Fibroblast of pulmonary artery (primary cell): ENCODE data around the gene RAB20.

Experiments
- DNase-seq: peaks from one replicate; pipeline ENCODE4 v3.0.0-alpha.2; 2010; ENCODE audit warnings: low read depth
- H3K4me3 ChIP-seq: replicated peaks from 2 replicates; pipeline ENCODE4 v1.5.1; 2011; ENCODE audit warnings: low read depth, mild to moderate bottlenecking, control low read depth, low read length, moderate library complexity
- CTCF ChIP-seq: IDR thresholded peaks from 2 replicates; pipeline ENCODE4 v1.5.1; 2011; ENCODE audit warnings: mild to moderate bottlenecking, control low read depth, low read length, inconsistent platforms; ENCODE audit errors: missing control alignments

The RAB20 gene

GRCh38 chr13:110505594-110505993 is 55.9 kb downstream of the RAB20 start:
- no peak overlapping the region for H3K4me3 ChIP-seq
- no peak for DNase-seq
- TF ChIP-seq CTCF = no peak

- no peak overlapping the region for H3K4me3 ChIP-seq
- no peak for TF ChIP-seq CTCF
- no peak for DNase-seq
Observed at GRCh38 chr13:110503979-110504499, 57.5 kb downstream of the RAB20 start.

DNA sequence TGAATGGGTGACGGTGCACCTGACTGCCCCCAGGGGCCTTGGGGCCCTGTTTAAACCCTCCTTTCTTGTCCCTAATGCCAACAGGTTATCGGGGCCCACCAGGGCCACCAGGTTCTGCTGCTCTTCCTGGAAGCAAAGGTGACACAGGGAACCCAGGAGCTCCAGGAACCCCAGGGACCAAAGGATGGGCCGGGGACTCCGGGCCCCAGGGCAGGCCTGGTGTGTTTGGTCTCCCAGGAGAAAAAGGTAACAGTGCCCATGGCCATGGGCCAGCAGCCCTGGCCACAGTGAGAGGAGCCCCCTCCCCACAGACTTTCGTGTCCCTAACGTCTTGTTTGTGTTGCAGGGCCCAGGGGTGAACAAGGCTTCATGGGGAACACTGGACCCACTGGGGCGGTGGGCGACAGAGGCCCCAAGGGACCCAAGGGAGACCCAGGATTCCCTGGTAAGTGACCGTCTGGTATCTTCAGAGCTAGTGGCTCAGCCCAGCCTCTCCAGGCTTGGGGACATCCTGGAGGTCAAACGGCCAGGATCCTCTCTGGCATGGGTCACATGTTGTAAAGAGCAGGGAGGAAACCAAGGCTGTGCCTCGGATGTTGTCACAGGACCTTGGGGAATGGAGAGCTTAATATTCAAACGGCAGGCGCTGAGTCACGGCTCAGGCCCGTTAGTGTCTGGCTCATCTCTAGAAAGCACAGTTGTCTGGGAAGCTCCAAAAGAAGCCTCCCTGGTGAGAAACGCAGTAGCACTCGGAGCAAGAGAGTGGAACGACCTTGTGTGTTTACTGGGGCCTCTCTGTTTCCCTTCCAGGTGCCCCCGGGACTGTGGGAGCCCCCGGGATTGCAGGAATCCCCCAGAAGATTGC is 58.3 kb downstream of the RAB20 start:
- no peak overlapping the region for H3K4me3 ChIP-seq
- DNase-seq = no peak
- no peak for TF ChIP-seq CTCF

DNA sequence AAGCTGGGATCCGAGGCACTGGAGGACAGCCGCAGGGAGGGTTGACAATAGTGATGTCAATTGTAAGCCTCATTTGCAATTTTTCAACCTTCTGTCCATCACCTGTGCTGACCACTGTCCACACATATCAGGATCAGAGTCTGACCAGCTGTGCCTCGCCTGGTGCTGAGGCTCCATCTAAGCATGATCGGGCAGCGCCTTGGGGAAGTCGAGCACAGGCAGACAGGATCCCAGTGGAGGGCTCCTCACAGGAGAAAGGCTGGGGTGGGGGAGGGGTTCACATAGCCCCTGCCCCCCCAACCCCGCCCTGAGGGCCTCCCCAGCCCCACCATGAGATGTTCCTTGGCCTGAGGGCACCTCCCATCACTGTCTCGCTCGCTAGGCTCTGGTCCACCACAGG is 60.3 kb downstream of the RAB20 start:
- no peak for DNase-seq
- no peak overlapping the region for H3K4me3 ChIP-seq
- TF ChIP-seq CTCF = no peak

DNA sequence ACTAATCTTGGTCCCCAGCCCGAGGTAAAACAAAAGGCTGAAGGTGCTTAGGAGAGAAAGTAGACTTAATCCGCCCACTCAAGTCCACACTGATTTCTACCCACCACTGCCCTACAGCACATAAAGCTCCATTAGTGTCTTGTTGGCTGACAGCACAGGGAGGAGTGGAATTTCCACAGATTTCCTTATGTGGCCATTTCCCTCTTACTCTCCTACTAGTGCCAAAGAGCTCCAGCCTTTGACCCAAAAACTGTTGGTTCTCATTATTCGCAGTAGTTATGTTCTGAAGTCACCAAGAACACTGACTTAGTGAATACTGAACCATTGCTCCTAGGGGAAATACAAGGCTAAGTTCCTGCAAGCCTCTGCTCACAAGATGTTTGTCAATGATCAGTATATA is 61.2 kb downstream of the RAB20 start:
- TF ChIP-seq CTCF = no peak
- H3K4me3 ChIP-seq = no peak overlapping the region
- DNase-seq = no peak

DNA sequence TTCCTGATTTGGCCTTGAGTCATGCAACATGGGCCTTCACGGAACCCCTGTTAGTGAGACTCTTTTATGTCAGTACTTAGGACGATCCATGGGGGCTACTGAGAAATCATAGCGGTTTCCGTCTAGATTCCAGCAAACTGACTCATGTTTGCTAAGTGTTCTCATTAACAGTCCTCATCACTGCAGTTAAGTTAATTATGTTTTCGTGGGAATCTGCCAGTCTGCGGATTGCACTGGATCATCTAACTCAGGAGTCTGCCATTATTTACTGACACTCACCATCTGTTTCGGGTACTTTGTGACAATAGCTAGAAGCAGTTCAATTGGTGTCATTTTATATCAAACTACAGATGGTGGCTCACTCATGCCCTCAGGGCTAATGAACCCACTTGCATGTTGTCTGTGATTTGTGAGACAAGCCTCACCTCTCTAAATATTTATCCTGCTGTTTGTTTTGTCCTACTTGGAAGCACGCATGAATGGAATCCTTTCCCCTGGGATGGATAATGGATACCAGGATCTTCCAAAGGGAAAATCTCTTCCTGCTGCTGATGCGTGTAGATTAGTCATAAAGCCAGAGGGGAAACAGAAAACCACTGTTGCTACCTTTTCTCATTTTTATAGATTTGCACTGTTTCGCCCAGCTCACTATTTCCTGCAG is 61.8 kb downstream of the RAB20 start:
- no peak for DNase-seq
- H3K4me3 ChIP-seq = no peak overlapping the region

More for the DNA sequence above, 61.8 kb downstream of the RAB20 start:
- TF ChIP-seq CTCF = no peak
